Right ventricle myocardium inferior (tissue), 1 donor: ENCODE measurements around the gene HOXA5. TPM values are rescaled to one million over a fixed set of nuclear protein-coding genes. Genes with fewer than 3 reads are reported as not detected.

Source experiments
- ATAC-seq: fragments of 200-7000 bp; cut with Tn5 transposase; one replicate; pipeline ENCODE4 v1.9.1; 2020; ENCODE audit warnings: mild to moderate bottlenecking, moderate library complexity
- DNase-seq: peaks from one replicate; pipeline ENCODE4 v3.0.0; 2021; ENCODE audit errors: missing footprints
- intact Hi-C: fragments of 100-400 bp; cut with DNase I; formaldehyde crosslinking; loops from one replicate; pipeline ENCODE4 v1.11.0; 2022
- total RNA-seq: library from RNA; stranded (reverse); fragmentation: NEBNext Ultra II Directional; extraction: Animal tissue kit (Norgen Biotek cat#: 25700); gene quantifications from one replicate; pipeline ENCODE4 v1.2.1, GENCODE V29; 2021
- donor health status: DM: no; HTN: yes; CAD: no; lungs with severe emphysema.

HOXA5 gene
- total RNA-seq, 1 donor from 2014 or later = not detected

GRCh38 chr7:27106181-27106900 lies 37.1 kb downstream of the HOXA5 start:
- intact Hi-C loops = no loop called here
- ATAC-seq = no peak

GRCh38 chr7:27105301-27106031 lies 38.0 kb downstream of the HOXA5 start:
- DNase-seq (no peak), ATAC-seq (no peak)
- intact Hi-C loops = no loop called here

More at GRCh38 chr7:27106181-27106900, 37.1 kb downstream of the HOXA5 start:
- DNase-seq = no peak

GRCh38 chr7:27104341-27105058 lies 39.0 kb downstream of the HOXA5 start:
- intact Hi-C loops = no loop called here
- DNase-seq = no peak
- no peak for ATAC-seq

GRCh38 chr7:27103489-27104226 lies 39.8 kb downstream of the HOXA5 start:
- intact Hi-C loops = no loop called here
- DNase-seq = no peak
- no peak for ATAC-seq

GRCh38 chr7:27102581-27103442 lies 40.7 kb downstream of the HOXA5 start, which contains the start of gene HOXA2:
Gene HOXA2 (minus strand): TSS chr7:27102683. CDS start chr7:27102500, 183 bp downstream.
- ATAC-seq (no peak), DNase-seq (no peak)
- intact Hi-C loops = no loop called here

- intact Hi-C loops = no loop called here
Observed at GRCh38 chr7:27101957-27102580, 41.4 kb downstream of the HOXA5 start.

GRCh38 chr7:27101171-27101956 lies 42.1 kb downstream of the HOXA5 start:
- intact Hi-C loops = no loop called here
- DNase-seq = no peak
- ATAC-seq = no peak

More at GRCh38 chr7:27101957-27102580, 41.4 kb downstream of the HOXA5 start:
- no peak for ATAC-seq
- DNase-seq = no peak

- intact Hi-C loops = no loop called here
- ATAC-seq = no peak
- no peak for DNase-seq
Observed at GRCh38 chr7:27100694-27101170, 42.7 kb downstream of the HOXA5 start.

GRCh38 chr7:27099453-27100370 lies 43.8 kb downstream of the HOXA5 start:
- intact Hi-C loops = no loop called here
- no peak for ATAC-seq
- no peak for DNase-seq

GRCh38 chr7:27098578-27099451 lies 44.7 kb downstream of the HOXA5 start:
- intact Hi-C loops = no loop called here
- DNase-seq = no peak

GRCh38 chr7:27097686-27098577 lies 45.5 kb downstream of the HOXA5 start:
- intact Hi-C loops = no loop called here
- DNase-seq = no peak
- no peak for ATAC-seq

More at GRCh38 chr7:27098578-27099451, 44.7 kb downstream of the HOXA5 start:
- ATAC-seq = no peak

- intact Hi-C loops = no loop called here
- ATAC-seq = peak; percentile 29
- DNase-seq = peak; percentile 80
Observed at GRCh38 chr7:27096768-27097514, 46.5 kb downstream of the HOXA5 start.
